H4 (cell line): ENCODE results near the gene HPCAL4. TPM values are rescaled to one million over a fixed set of nuclear protein-coding genes. Genes with fewer than 3 reads are reported as not detected.

Experiments used
- DNase-seq: peaks from one replicate; pipeline ENCODE4 v3.0.0-alpha.2; 2015; ENCODE audit warnings: low spot score
- total RNA-seq: library from RNA; depleted of rRNA; stranded (reverse); fragments of >200 nt; shearing (Covaris generic); gene quantifications from 2 replicates; pipeline ENCODE4 v1.2.3, GENCODE V29; 2014

HPCAL4 gene
- total RNA-seq, 1 experiment from 2014 or later: 0.46 TPM

GRCh38 chr1:39676948-39677548 lies 14.2 kb downstream of the HPCAL4 start:
- DNase-seq: no peak

GRCh38 chr1:39675220-39675619 lies 16.0 kb downstream of the HPCAL4 start:
- DNase-seq: no peak

DNA sequence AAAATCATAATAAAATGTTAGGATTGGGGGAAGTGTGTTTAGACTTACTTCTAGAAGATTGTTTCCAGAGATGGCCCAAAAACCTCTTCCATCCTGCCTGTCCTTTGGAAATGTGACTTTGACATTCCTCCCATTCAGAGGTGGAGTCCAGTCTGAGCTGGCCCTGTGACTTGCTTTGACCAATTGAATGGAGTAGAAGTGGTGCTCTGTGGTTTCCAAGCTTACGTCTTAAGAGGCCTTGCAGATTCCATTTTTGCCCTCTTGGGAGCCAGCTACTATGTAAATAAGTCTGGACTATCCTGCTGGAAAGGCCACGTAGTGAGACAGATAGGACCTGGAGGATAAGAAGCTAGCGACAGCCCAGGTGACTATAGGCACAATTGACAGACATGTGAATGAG lies 18.0 kb downstream of the HPCAL4 start:
- DNase-seq: no peak

DNA sequence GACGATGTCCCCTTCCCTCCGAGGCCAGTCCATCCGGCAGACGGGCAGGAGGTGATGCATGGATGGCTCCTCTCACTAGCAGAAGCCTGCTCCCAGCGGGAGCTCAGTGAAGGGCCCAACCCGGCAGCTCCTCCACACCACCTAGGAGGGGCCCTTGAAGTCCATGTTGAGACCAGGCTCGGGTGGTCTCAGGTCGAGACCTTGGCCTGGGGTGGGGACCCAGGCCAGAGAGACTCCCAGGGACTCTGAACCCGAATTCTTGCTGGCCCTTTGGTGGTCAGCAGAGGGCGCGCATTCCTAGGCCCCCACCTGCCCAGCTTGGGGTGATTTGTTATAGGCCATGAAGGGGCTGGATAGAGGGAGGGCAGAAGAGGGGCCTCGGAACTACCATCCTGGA lies 18.7 kb downstream of the HPCAL4 start:
- DNase-seq: no peak

- no peak for DNase-seq
Observed at GRCh38 chr1:39671793-39672550, 19.3 kb downstream of the HPCAL4 start, which contains the start of gene NT5C1A. NT5C1A (minus strand) TSS chr1:39672107; CDS start chr1:39672038, 69 bp downstream.

- DNase-seq: no peak
Observed at GRCh38 chr1:39671433-39671792, 19.8 kb downstream of the HPCAL4 start.

DNA sequence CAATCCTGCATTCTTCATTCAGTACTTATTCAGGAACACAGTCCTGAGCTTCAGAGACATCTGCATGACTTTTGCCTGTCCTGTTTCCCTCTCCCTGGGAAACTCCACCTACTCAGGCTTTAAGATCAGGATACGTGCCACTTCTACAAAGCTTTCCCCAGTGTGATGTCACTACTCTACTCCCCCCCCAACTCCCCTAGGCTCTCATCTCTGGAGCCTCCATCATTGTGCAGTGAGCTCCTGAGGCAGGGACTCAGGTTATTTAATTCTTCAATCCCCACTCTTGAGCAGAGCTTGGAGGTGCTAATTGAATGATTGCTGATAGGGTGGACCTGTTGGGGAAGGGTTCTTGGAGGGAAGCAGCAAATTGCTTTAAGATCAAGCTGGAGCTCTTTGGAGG lies 20.5 kb downstream of the HPCAL4 start:
- no peak for DNase-seq

GRCh38 chr1:39668894-39669293 lies 22.3 kb downstream of the HPCAL4 start:
- DNase-seq: no peak

GRCh38 chr1:39668111-39668510 lies 23.1 kb downstream of the HPCAL4 start:
- DNase-seq: no peak

GRCh38 chr1:39666772-39667171 lies 24.5 kb downstream of the HPCAL4 start:
- no peak for DNase-seq

- no peak for DNase-seq
Observed at GRCh38 chr1:39663559-39663958, 27.7 kb downstream of the HPCAL4 start.

- DNase-seq: no peak
Observed at GRCh38 chr1:39662861-39663260, 28.4 kb downstream of the HPCAL4 start.

DNA sequence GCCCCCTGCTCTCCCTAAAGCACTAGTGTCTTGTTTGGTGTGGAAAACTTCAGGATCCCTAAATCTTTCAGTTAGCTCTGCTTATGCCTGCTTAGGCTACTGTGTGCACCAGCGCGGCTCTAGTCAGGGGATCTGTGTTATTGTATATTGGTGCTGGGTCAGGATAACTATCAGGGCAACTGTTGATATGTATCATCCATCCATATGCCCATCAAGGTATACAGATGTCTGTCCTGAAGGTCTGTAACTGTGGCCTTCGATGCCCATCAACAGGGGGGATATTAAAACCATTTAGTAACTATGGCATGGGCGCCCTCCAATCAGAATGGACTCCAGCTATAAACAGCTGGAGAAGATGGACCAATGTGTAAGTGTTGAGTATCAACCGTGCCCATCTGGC lies 31.7 kb downstream of the HPCAL4 start:
- DNase-seq: no peak

- DNase-seq: no peak
Observed at GRCh38 chr1:39659110-39659509, 32.1 kb downstream of the HPCAL4 start.

GRCh38 chr1:39657923-39658485 lies 33.2 kb downstream of the HPCAL4 start:
- DNase-seq: peak; percentile 78

GRCh38 chr1:39657402-39657801 lies 33.8 kb downstream of the HPCAL4 start:
- no peak for DNase-seq

GRCh38 chr1:39656391-39656790 lies 34.8 kb downstream of the HPCAL4 start:
- DNase-seq: no peak

- DNase-seq: no peak
Observed at GRCh38 chr1:39655578-39656268, 35.5 kb downstream of the HPCAL4 start.

DNA sequence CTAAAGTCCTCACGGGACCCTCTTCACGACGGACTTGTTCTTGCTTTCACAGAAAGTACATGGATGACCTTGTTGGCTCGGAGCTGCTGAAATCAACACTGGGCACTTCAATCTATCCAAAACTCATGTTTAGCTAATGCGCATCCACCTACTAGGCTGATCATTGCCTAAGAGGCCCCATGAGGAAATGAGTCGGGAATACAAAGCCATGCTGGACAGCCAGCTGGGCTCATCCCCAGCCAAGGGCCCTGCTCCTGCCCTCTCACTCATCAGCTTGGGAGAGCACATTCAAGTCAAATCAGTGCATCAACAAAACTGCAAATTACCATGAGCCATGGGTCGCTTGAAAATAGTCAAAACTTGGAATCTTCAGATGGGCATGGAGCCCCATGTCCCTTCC lies 36.9 kb downstream of the HPCAL4 start:
- DNase-seq: no peak

GRCh38 chr1:39653546-39654031 lies 37.6 kb downstream of the HPCAL4 start:
- peak; percentile 69 for DNase-seq

DNA sequence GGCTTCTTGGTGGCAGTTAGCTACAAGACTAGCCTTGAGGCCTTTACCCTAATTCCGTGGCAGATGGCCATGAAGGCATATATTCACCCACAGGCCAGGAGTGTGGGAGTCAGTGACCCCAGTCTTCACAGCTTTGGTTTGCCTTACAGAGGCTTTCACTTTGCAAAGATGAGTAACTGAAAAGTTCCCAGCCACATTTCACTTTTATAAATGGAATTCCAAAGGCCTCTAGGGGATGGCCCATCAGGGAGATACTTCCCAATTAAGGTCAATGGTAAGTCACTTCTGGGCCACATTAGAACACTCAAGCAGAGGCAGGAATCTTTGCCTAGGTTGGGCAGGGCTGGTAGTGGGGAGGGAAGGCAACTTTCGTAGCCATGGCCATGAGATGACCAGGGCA lies 38.7 kb downstream of the HPCAL4 start:
- no peak for DNase-seq

GRCh38 chr1:39652105-39652504 lies 39.1 kb downstream of the HPCAL4 start:
- no peak for DNase-seq
